Activated CD4-positive, CD25-positive, alpha-beta regulatory T cell treated with anti-CD3 and anti-CD28 coated beads, Interleukin-2, amount 50 U/mL, for 72 hours (primary cell): ENCODE measurements around the gene CCL4.
"Not testable (repeated sequence)": the region's sequence is repeated elsewhere in the genome, so short reads cannot be mapped to it uniquely, and the experiment has no call there.

ENCODE experiments used
- DNase-seq: peaks from one replicate; pipeline ENCODE4 v3.0.0; 2021

Gene CCL4

GRCh38 chr17:36103401-36103975, at the start of gene CCL4:
Gene CCL4 (plus strand): TSS chr17:36103827. CDS start chr17:36103906, 79 bp downstream.
- not testable (repeated sequence) for DNase-seq

GRCh38 chr17:36055171-36055570, 48.5 kb upstream of the CCL4 start:
- DNase-seq, result no peak

GRCh38 chr17:36055921-36056520, 47.6 kb upstream of the CCL4 start:
- DNase-seq, result no peak

GRCh38 chr17:36057911-36058310, 45.7 kb upstream of the CCL4 start:
- no peak for DNase-seq

GRCh38 chr17:36059406-36059805, 44.2 kb upstream of the CCL4 start:
- no peak for DNase-seq

GRCh38 chr17:36060816-36061215, 42.8 kb upstream of the CCL4 start:
- no peak for DNase-seq

- DNase-seq, result no peak
Observed at GRCh38 chr17:36063786-36064541, 39.7 kb upstream of the CCL4 start, which contains the start of gene CCL18. Gene CCL18 (plus strand): TSS chr17:36064272. CDS start chr17:36064343, 71 bp downstream.

GRCh38 chr17:36066365-36066985, 37.2 kb upstream of the CCL4 start:
- no peak for DNase-seq

- no peak for DNase-seq
Observed at GRCh38 chr17:36068524-36068923, 35.1 kb upstream of the CCL4 start.

GRCh38 chr17:36069136-36069535, 34.5 kb upstream of the CCL4 start:
- DNase-seq, result no peak

GRCh38 chr17:36070427-36070826, 33.2 kb upstream of the CCL4 start:
- no peak for DNase-seq

GRCh38 chr17:36071751-36072150, 31.9 kb upstream of the CCL4 start:
- DNase-seq, result no peak

- DNase-seq, result peak; percentile 65
Observed at GRCh38 chr17:36072431-36073121, 31.1 kb upstream of the CCL4 start.

- DNase-seq, result no peak
Observed at GRCh38 chr17:36074365-36074764, 29.3 kb upstream of the CCL4 start.

GRCh38 chr17:36081681-36082471, 21.8 kb upstream of the CCL4 start:
- not testable (repeated sequence) for DNase-seq

- not testable (repeated sequence) for DNase-seq
Observed at GRCh38 chr17:36082482-36083120, 21.0 kb upstream of the CCL4 start.

GRCh38 chr17:36083691-36084090, 19.9 kb upstream of the CCL4 start:
- not testable (repeated sequence) for DNase-seq

- no peak for DNase-seq
Observed at GRCh38 chr17:36085765-36086164, 17.9 kb upstream of the CCL4 start.

GRCh38 chr17:36086791-36087190, 16.8 kb upstream of the CCL4 start:
- no peak for DNase-seq

- DNase-seq, result not testable (repeated sequence)
Observed at GRCh38 chr17:36087471-36087870, 16.2 kb upstream of the CCL4 start.

GRCh38 chr17:36087897-36088572, 15.6 kb upstream of the CCL4 start:
- not testable (repeated sequence) for DNase-seq
